PC-9 (cell line): ENCODE results near the gene CCDC80.

Experiments
- CTCF ChIP-seq: fragments of 200-600 bp; sonication (generic); conservative IDR thresholded peaks from 2 replicates; pipeline ENCODE4 v1.6.1; 2017; ENCODE audit warnings: mixed run types, antibody characterized with exemption, mild to moderate bottlenecking, moderate library complexity
- EZH2 ChIP-seq: fragments of 200-600 bp; sonication (generic); IDR thresholded peaks from 2 replicates; pipeline ENCODE4 v1.8.0; 2017; ENCODE audit warnings: antibody characterized with exemption, low read depth

DNA sequence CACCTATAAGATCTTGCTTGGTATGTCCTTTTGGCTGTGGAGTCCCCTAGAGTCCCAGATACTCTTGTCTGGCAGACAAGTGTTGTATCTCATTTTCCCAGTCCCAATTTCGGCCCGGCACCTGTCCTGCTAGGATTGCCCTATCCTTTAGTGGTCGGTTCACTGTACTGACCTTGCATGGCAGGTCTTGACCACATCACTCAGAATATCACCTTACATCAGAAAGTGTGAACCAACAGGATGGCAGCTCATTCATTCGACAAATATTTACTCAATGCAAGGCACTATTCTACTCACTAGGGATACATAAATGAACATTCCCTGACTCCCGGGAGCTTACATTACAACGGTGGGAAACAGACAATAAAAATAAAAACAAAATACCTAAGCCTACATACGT, 5.7 kb upstream of the CCDC80 start:
- no peak for TF ChIP-seq EZH2
- 0 out of 2 replicates have a peak, but pooled peaks have one; percentile 15 for TF ChIP-seq CTCF
